ENCODE results near the gene CD2AP.
"Not testable (repeated sequence)": the region's sequence is repeated elsewhere in the genome, so short reads cannot be mapped to it uniquely, and the experiment has no call there.

CD2AP gene

DNA sequence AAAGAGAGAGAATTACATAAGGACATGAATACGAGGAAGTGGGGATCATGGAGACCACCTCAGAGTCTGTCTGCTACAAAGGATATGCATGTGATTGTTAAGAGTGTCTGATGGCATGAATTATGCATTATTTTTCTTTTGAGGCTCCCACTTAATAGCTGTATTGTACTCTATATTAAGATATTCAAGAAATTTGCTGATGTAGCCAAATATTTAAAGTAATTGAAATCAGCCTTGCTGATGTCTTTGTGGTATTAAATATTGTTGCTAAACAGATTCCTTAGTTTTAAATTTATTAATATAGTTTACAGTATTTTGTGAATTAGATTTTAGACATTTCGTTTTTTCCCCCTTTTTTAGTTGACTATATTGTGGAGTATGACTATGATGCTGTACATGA lies 25.3 kb downstream of the CD2AP start:
- no peak for DNase-seq

DNA sequence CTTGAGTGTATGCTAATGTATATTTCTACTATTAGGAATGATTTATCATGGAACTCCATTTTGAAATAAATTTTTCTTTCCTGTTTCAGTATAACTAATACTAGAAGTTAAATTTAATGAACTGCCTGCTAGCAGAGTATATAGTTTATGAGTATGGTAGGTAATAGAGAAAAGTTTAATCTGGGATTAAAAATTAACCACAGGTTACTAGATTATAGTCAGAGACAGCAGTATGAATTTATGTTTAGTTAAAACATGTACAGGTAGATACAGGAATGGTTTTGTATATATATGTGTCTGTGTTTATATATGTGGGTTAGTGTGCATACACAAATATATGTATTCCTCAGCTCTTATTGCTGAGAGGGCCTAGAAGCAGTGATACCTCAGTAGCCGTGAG lies 32.3 kb downstream of the CD2AP start:
- DNase-seq, result no peak

DNA sequence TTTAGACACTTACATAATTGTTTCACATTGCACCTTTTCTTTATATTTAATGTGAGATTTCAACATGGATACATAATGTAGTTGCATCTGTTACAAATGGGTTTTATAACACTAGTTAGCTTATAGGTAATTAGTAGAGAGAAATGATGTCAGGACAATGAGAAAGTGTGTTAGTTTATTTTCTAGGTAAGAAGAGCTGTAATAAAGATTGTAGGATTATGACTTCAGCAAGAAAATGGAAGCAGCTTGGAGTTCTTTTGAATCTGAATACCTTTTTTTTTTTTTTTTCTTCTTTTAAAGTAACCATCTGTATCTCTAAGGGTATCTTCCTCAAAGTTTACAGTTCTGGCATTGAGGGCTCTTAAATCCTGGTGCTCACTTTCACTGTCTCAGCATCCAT lies 35.3 kb downstream of the CD2AP start:
- DNase-seq, result peak; percentile 21 to 63

DNA sequence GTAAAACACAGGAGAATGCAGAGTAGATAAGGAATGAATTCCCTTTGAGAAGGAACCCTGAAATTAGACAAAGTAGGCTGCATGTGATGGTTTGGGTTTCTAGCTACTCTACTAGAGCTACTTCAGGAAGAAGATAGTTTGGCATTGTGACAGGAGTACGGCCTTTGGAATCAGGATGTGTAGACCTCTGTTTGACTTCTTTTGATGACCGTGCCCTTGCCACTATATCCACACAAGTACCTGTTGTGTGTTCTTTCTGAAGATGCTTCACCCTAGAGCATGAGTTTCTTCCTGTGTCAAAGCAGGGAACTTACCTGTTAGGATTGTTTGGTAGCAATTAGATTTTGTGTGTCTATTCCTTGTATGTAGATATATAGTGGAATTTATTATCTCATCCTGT lies 41.7 kb downstream of the CD2AP start:
- DNase-seq, result no peak

DNA sequence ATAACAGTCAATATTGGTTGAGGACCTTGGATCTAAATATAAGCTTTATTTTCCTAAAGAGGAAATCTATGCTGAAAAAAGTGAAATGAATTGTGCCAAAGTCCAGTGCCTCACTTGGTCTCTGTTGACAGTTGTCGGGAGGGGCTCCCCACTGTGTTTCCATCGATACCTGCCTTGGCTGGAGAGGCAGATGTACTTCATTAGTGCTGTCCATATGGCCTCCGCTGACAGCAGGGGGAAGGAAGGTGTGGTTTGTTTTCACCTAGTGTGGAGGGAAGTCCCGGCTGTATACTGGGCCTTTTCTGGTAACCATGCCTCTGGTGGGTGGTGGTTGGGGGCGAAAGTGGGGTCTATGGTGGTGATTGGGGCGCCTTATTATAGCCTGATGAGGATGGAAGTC lies 42.7 kb downstream of the CD2AP start:
- DNase-seq, result no peak

DNA sequence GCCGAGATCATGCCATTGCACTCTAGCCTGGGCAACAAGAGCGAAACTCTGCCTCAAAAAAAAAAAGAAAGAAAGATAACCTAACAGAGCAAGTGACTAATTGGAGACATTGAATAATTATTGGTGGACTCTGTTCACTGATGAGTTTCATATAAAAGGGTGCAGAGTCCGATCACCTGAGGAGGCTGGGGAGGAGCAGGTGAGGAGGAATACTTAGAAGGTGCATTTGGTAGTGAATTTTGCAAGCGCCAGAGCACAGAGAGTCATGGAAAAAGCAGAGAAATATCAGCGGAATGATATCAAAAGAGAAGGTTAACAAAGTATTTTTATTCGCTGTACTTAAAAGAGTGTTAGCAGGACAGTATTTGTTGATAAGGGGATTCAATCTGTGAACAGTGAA lies 44.4 kb downstream of the CD2AP start:
- no peak for DNase-seq

DNA sequence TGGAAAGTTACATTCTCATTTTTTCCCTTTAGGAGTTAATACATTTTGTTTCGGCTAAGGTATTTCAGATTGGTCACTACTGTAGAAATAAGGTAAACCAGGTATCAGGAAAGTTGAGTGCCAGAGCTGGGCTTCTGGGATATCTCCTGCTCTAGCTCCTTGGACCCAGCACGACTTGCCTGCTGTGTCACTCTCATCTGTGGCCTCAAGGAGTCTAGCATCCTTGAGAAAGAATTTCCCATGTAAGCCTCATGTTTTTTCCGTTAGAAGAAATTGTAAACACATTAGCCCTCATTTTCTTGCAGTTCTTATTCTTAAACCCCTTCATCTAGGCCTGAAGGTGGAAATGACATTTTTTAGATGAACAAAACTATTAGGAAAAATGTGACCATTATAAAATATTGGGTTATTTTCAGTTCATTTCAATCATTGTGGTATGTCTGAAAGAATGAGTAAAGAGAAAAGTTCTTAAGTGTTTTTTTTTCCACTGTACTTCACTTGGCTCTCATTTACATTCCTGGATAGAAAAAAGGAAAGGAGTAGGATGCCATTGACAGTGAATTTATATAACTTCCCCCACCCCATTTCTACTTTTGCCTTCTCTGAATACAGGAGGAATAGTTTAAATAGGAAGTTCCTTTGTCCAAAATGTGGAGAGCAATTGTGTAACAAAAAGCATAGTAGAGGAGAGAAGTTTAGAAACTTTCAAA lies 46.7 kb downstream of the CD2AP start:
- no peak for DNase-seq

DNA sequence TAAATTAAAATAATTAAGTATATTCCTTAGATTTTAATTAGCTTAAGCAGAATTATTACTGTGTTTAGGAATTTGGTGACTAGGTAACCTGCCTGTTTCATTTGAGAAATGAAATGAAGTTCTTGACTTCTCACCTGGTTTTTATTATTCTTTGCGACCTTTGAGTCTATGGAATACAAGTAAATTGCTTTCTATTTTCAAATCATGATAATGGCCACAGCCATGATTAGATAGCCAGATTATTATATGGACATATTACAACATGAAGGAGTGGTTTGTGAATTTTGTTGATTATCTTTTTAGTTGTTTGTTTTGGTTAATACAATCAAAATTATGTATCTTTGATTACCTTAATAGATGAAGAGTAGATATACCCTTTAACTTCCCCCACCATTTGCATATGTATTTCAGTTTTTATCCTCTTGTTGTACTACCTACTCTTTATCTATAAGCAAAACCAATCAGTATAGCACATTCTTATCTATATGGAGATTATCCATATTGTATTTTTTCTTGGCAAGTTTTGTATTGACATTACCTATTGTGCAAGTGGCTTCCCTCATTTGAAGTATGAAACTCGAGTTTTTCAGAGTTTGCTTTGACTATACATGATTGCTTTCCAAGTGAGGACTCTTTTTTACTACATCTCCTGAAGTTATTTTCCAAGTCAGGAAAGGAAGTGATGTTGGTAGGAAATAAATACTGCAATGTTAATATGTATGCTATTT lies 47.9 kb downstream of the CD2AP start:
- no peak for DNase-seq

DNA sequence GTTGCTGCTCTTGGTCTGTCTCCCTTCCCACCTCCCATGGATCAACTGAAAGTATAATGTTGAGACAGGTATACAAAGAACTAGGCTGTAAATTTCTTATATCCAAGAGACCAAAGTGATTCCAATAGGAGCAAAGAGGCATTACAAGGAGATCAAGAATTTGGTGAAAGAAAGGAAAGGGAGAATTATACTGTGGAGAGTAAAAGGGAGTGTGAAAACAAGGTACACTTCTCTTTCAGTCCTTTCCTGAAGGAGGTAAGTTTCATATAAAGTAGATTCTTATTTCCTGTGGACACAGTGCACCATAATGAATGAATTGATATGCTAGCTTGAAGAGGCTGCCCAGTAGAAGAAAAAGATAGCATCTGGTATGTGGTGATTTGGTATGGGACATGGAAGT lies 49.7 kb downstream of the CD2AP start:
- no peak for DNase-seq

DNA sequence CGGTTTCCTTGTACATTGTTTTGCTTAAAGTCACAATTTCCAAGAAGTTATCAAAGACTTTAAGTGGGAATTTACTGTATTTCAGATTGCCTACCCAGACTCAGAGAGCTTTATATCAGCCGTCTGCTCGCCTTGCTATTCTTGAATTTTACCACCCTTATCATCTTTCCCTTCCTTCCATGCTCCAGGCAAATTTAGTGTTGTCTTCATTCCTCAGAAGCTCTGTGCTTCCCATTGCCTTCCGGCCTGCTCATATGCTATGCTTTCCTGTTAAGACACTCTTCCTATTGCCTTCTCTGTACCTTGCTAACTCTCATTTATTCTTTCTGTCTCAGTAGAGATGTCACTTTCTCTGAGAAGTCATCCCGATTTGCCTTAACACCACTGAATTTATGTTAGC lies 52.1 kb downstream of the CD2AP start:
- no peak for DNase-seq

DNA sequence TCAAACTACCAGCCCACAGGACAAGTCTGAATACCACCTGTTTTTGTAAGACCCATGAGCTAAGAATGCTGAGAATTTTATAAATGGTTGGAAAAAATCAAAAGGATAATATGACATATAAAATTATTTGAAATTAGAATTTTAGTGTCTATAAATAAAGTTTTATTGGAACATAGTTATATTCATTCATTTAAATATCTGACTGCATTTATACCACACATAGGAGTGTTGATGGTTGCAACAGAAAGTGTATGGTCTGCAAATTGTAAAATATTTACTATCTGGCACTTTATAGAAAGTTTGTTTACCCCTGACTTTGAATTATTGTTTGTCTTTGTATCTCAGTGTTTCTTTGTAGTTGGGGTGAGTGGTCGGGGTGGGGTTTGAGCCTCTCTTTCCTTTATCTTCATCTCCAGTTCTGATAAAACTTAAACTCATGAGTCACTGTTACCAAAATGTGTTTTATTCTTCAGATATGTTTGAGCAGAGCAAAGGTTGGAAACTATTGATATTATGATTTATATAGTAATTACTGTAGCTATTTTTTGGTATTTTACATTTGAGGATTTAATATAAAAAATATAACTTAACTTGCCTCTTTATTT lies 55.5 kb downstream of the CD2AP start:
- no peak for DNase-seq

DNA sequence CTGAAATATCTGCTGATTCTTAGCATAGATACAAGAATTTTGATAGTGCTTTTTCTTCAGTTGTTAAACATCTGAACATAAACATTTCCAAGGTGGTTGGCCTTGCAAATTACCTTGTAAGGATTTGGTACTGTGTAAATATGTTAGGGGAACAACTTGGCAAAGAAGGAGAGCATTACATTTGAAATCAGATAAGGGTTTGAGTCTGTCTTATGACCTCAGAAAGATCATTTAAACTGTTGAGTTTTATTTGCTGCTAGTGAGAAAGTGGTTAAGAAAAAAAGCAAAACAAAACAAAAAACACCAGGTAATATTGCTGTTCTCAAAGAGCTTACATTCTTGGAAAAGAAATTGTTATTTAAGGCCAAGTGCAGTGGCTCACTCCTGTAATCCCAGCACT lies 56.5 kb downstream of the CD2AP start:
- no peak for DNase-seq

DNA sequence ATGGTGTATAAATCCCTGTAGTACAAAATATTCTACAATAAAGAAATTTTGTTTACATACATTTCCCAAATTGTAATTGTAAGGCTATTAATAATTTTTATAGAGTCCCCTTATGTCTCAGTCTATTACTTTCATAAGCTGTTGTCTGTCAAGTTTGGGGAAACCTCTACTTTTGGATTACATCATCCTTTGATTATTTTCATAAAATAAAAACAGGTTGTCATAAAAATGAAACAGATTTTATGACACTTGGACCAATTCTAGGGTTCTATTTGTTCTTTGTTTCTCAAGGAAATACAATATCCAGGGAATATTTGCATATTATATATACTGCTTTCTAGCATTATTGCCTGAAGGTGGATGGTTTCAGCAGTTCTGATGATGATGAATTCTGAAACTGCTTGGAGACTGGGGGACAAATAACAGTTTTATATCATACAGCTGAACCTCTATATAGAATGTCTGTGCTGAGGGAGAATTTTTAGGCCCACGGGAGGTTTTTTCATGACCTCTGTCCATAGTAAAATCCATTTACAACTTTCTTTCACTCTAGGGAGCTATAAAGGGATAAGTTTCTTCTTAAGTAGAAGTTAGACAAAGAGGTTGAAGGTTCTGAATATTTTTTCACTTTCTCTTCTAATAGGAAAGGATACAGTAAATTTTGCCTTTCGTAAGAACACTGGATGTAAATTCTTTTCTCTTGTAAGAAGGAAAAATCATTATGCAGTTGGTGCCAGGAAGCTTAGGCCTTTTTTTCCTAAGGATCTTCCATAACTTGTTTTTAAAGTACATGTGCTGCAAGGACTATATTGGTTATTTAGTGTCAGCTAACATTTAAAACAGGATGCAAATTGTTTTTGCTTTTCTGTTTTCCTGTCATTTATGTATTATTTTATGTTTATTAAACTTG lies 58.0 kb downstream of the CD2AP start:
- no peak for DNase-seq

DNA sequence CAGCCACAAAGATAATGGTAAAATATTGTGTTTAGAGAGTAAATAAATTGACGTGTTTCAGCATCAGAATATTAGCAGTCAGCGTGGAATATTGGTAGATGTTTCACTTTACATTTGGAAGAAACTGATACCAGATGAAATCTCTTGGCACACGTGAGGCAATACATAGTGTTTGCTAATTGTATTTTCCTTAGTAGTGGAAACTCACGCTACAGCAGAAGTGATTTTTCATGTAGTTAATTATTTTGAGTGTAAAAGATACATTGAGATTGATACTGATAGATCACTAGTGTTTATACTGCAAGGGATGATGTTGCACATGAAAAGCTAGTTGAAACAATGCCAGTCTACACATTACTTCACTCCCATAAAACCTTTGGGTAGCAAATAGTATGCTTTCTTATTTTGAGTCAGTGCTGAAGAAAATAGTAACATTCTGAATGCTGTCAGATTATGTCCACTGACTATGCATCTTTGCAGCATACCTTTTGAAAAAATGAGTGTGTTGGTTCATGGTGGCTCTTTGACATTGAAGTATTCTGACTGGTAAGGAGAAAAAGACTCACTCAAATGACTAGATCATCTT lies 59.3 kb downstream of the CD2AP start:
- no peak for DNase-seq

DNA sequence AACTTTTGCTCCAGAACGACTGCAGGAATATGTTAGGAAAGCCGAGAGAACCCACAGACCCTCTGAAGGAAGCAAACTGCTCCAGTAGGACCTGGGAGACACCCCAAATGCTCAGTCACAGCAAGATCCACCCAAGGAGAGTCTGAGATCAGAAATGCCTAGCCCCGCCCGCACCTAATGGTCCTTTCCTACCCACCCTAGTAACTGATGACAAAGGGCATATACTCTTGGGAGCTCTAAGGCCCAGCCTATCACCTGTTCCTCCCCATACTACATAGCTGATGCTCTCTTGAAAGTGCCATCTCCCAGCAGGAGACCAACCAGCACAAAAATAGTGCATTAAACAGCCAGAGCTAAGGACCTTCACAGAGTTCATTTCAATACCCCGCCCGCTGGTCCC lies 67.6 kb downstream of the CD2AP start:
- DNase-seq, result no peak

DNA sequence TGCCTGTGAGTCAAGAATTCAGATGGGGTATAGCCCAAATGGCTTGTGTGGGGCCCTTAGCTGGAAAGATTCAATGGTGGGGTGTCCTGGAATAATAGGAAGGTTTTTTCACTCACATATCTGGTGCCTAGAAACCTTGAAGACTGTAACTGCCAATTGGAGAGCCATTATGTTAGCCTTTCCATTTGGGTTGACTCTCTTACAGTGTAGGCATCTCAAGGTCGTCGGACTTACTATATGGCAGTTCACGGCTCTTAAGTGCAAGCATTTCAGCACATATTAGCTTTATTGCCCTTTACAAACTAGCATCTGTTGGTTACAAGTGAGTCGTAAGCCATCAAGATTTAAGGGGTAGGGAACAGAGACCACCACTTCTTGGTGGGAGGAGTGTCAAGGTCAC lies 74.1 kb downstream of the CD2AP start:
- DNase-seq, result no peak

DNA sequence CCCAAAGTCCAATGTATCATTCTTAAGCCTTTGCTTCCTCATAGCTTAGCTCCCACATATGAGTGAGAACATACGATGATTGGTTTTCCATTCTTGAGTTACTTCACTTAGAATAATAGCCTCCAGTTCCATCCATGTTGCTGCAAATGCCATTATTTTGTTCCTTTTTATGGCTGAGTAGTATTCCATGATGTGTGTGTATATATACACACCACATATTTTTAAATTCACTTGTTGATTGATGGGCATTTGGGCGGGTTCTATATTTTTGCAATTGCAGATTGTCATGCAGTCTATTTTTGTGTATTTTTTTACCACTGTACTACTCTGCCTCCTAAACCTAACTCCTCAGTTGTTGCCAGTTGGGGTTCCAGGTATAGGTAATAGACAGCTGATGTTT lies 74.7 kb downstream of the CD2AP start:
- no peak for DNase-seq

DNA sequence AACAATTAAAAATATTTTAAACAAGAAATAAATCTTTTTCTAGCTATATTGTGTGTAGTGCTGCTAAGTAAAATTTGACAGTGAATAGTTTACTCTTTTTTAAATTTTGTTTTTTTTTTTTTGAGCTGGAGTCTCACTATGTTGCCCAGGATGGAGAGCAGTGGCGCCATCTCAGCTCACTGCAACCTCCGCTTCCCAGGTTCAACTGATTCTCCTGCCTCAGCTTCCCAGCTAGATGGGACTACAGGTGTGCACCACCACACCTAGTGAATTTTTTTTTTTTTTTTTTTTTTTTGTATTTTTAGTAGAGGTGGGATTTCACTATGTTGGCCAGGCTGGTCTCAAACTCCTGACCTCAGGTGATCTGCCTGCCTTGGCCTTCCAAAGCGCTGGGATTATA lies 75.7 kb downstream of the CD2AP start:
- not testable (repeated sequence) for DNase-seq

DNA sequence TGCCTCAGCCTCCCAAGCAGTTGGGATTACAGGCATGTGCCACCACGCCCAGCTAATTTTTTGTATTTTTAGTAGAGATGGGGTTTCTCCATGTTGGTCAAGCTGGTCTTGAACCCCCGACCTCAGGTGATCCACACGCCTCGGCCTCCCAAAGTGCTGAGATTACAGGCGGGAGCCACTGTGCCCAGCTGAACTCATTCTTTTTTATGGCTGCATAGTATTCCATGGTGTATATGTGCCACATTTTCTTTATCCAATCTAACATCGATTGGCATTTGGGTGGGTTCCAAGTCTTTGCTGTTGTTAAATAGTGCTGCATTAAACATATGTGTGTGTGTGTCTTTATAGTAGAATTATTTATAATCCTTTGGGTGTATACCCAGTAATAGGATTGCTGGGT lies 78.9 kb downstream of the CD2AP start:
- not testable (repeated sequence) for DNase-seq

DNA sequence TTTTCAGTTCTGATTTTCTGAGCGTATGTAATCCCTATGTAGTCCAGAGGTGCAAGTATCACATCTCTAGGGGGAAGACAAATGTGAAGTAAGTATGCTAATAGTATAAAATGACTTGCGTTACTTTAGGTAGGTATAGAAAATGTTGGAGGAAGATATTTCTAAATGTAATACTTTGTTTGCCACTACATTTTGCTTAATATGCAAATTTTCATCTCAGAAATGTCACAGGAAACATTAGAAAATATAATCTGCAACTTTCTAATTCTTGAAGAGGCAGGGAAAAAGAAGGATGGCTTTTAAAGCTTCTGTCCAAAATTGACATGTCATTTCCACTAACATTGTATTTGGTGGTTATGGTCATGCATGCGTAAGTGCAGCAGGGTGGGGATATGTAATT lies 85.6 kb downstream of the CD2AP start:
- DNase-seq, result no peak

DNA sequence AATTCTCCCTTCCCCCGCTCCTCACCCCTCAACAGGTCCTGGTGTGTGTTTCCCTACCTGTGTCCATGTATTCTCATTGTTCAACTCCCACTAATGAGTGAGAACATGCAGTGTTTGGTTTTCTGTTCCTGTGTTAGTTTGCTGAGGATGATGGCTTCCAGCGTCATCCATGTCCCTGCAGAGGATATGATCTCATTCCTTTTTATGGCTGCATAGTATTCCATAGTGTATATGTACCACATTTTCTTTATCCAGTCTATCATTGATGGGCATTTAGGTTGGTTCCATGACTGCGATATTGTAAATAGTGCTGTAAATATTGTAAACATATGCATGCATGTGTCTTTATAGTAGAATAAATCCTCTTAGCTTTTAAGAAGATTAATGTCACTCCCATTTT lies 89.0 kb downstream of the CD2AP start:
- DNase-seq, result not testable (repeated sequence)

DNA sequence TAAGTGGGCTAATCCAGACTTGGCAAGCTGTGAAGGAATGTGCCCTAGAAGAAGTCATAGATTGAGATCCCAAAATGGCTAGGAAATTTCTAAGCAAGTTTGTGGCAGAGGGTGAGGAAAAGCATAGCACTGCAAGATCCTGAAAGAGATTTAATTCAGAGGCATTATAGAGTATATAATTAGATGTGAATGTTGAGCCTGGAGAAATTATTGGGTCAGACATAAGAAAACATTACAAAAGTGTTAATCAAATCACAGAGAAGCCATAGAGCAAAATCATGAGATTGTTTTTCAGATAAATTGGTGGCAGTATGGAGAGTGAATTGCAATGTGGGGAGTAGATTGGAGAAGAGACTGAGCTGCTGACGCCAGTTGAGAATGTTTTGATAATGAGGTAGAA lies 90.0 kb downstream of the CD2AP start:
- no peak for DNase-seq

DNA sequence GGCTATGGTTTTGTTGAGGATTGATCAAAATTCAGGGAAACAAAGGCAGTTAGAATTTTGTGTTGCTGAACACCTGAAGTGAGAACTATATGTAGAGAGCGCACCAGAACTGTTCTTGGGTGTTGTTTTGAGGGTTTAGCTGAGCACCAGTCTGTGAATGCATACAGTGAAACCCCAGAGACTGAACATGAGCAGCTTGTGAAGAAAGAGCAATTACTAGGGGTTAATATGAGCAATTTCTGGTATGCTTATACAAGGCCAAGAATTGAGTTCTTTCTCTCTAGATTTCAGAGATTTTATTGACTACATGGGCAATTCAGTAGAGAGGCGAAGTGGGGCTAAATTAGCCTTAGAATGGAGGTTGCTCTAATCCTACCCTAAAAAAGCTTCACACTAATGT lies 93.9 kb downstream of the CD2AP start:
- DNase-seq, result no peak
